GM18951 (cell line): ENCODE results near the gene PBXIP1.
"Not testable (repeated sequence)": the region's sequence is repeated elsewhere in the genome, so short reads cannot be mapped to it uniquely, and the experiment has no call there.

Source experiments
- POLR2A ChIP-seq: IDR thresholded peaks from 4 replicates; pipeline ENCODE4 v1.6.1; 2011; ENCODE audit warnings: mild to moderate bottlenecking; ENCODE audit not compliant: insufficient read length, insufficient read depth; ENCODE audit errors: extremely low read depth
- in situ Hi-C: fragments of 300-500 bp; cut with MboI; formaldehyde crosslinking; loops from one replicate; pipeline ENCODE4 v1.12.0; 2022; ENCODE audit warnings: low sequenced_read_pairs, mixed read lengths, inconsistent platforms; ENCODE audit not compliant: unreplicated experiment

PBXIP1 gene

GRCh38 chr1:155000411-155000725 is 44.5 kb upstream of the PBXIP1 start:
- no peak for TF ChIP-seq POLR2A

DNA sequence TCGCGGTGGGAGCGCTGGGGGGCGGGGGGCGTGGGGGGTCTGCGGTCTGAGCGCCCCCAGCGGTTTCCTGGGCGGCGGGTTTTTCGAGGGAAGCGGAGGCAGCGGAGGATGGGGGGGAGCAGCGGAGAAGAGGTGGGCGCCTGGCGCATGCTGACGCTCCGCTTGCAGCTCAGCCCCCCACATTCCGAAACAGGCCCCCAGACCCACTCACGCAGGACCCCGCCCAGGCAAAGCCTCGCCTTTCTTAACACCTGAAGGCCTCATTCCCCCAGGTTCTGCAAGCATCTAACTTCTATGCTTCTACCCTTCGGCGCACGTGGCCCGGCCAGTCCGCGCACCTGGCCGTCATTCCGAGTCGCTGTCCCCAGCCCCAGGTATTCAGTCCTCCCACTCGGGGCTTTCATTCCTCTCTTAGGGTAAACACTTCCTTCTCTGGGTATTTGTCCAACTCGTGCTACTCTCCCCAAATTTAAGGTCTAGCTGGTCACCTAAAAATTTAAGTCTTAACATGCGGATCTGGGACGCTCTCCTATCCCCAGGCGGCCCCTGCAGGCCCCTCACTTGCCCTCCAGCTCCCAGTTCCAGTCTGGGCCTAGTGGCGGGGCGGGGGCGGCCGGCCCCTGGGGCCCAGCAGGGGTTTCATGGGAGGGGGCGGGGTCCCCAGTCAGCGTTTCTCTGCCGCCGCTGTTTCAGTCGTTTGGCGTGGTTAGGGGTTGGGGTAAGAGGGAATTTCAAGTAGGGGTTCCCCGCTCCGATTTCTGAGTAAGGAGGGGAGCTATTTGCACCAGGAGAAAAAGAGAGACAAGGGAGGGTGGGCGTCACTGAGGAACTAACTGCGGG is 43.9 kb upstream of the PBXIP1 start:
- TF ChIP-seq POLR2A: peak; percentile 43
- in situ Hi-C loops: no loop called here

More at GRCh38 chr1:155000411-155000725, 44.5 kb upstream of the PBXIP1 start:
- in situ Hi-C loops: no loop called here

GRCh38 chr1:154998818-154999570 is 43.1 kb upstream of the PBXIP1 start:
- TF ChIP-seq POLR2A: peak; percentile 52
- in situ Hi-C loops: no loop called here

- in situ Hi-C loops: no loop called here
- no peak for TF ChIP-seq POLR2A
Measured at GRCh38 chr1:154998201-154998780, 42.4 kb upstream of the PBXIP1 start.

DNA sequence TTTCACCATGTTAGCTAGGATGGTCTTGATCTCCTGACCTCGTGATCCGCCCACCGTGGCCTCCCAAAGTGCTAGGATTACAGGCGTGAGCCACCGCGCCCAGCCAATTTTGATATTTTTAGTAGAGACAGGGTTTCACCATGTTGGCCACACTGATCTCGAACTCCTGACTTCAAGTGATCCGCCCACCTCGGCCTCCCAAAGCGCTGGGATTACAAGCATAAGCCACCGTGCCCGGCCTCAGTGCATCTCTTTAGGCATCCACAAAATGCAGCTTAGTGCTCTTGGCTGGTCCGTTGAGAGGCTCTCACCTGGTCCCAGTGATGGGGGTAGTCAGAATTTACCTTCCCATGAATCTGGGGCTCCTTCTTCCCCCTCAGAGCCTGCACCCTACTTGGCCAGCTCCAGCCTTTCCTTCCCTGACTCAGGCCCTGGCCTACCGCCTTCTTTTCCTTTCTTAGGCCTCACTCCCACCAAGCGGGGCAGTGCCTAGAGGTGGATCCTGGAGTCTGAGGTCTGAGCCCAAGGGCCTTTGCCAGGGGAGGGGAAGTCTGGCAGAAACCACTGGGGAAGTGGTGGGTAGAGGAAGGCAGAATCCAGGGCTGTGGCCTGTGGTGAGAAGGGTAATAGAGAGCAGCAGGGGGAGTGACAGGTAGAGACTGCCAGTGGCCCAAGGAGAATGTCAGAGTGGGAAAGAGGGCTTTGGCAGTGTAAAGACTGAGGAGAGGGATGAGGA is 41.2 kb upstream of the PBXIP1 start:
- TF ChIP-seq POLR2A: no peak
- in situ Hi-C loops: no loop called here

GRCh38 chr1:154995301-154995983 is 39.5 kb upstream of the PBXIP1 start:
- in situ Hi-C loops: not testable (repeated sequence)

- TF ChIP-seq POLR2A: no peak
- in situ Hi-C loops: no loop called here
Measured at GRCh38 chr1:154994591-154994990, 38.7 kb upstream of the PBXIP1 start.

DNA sequence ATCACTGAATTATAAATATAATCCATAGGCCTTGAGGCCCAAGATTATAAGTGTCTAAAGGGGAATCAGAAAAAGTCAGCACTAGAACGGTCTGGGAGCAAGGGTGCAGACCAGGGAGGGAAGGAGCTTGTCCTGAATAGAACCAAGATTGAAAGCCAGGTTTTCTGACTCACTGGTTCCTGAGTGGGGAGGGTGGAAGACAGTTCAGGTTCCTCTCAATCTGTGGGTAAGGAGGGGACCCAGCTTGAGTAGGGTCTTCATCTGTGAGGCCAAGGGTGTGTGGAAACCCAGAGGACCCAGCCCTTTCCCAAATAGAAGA is 38.3 kb upstream of the PBXIP1 start:
- no peak for TF ChIP-seq POLR2A
- in situ Hi-C loops: no loop called here

DNA sequence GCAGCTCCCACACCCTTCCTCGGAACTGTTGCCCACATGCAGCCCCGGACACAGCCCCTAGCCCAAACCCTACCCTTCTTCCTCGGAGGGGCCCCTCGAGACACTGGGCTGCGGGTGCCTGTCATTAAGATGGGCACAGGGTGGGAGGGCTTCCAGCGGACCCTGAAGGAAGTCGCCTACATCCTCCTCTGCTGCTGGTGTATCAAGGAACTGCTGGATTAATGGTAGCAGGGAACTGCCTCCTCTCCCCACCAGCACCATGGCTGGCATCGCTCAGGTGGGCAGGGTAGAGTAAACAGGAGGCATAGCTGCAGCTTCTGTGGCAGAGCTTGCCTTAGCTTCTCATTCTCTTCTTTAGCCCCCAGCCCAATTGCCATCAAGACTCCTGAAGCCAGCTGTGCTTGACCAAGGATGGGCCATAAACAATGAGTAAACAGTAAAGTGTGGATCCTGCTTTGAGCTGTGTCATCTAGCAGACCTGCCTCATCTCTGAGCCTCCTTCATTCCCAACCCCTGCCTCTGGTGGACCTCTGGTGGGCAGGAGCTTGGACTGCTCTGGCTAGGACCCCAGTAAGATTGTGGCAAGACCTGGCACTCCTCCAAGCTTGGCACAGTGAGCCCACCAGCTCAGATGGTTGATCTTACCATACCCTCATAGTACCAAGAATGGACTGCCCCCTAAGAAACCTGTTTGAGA is 37.8 kb upstream of the PBXIP1 start, which contains the start of gene LENEP:
Gene LENEP (plus strand): TSS at position 15 of the 697 bp plus-strand sequence. CDS start 22 bp downstream, at position 37.
- TF ChIP-seq POLR2A: no peak
- in situ Hi-C loops: no loop called here

DNA sequence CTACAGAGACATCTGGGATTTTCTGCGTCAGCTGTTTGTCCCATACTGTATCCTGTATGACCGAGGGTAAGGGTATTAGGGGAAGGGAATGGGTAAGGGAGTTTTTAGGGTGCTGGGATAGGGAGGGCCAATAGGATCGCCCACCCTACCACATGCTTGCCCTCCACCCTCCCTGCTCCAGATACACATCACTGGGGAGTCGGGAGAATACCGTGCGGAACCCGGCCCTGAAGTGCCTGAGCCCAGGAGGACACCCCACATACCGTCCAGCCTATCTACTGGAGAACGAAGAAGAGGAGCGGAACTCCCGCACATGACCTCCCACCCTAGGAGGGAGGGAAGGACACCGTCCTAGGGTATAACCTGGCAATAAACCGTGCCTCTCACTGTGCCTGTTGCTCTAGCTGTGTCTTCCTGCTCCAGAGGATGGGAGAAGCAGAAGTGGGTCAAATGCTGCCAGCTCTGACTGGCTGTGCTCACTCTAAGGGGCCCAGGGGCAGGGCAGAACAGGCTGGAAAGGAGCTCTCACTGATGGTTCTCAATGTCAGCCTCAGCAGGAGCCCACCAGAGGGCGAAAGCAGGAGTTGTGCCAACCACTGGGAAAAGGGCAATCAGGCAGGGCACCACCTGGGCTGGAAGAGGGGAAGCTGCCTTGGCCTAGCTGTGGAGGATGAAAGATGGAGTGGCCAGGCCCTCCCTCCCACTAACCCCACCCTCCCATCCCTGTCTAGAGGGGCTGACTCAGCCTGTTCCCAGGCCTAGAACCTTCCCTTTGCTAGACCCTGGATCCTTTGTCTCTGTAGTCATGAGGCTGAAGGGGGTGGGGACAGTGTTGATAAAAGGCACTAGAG is 37.0 kb upstream of the PBXIP1 start:
- in situ Hi-C loops: no loop called here
- no peak for TF ChIP-seq POLR2A

DNA sequence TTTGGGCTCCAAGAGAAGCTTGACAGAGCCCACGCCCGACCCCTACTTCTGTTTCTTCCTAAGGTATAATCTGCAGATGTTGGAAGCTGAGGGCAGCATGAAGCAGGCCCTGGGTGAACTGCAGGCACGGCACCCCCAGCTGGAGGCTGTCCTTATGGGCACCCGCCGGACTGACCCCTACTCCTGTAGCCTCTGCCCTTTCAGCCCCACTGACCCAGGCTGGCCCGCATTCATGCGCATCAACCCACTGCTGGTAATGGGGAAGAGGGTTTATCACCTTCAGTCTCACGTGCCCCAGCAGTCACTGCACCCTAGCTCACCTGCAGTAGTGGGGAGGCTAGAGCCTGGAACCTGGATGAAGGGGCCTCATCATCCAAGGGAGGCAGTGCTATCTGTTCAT is 34.4 kb upstream of the PBXIP1 start:
- in situ Hi-C loops: no loop called here
- no peak for TF ChIP-seq POLR2A
